NCI-H1930 (cell line): ENCODE data around the gene RENBP.

ENCODE experiments used
- DNase-seq, 2 experiments: peaks; one replicate each; lab custom pipeline; 2025; lab: John Stamatoyannopoulos, UW

The RENBP gene

GRCh38 chrX:153888344-153888743 is 56.1 kb downstream of the RENBP start:
- DNase-seq, result no peak

DNA sequence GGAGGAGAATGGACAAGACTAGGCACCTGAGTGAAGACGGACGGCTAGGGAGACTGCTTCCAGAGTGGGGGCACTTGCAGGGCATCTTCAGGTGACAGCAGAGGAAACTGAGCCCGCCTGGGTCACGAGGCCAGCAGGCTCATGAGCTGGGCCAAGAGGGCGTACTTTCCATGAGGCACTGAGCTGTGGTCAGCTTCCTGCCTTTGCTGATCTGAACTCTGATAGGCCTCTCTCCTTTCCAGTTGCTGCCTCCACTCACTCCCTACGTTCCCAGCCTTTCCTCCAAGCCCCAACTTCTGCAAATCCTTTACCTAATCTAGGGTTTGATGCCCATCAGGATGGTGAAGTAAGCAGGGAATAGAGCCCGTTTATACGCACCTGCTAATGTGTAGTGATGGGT is 57.1 kb downstream of the RENBP start:
- no peak for DNase-seq

- DNase-seq, result no peak
Measured at GRCh38 chrX:153886915-153887314, 57.5 kb downstream of the RENBP start.

GRCh38 chrX:153885968-153886903 is 58.2 kb downstream of the RENBP start, which contains the start of gene L1CAM:
Gene L1CAM, minus strand, starts transcription at chrX:153886173. Its CDS starts 10,337 bp downstream, at chrX:153875836.
- peak; percentile 23 to 27 for DNase-seq
